NOMO-1 treated with dmso at 0.1 percent for 144 hours (cell line): ENCODE measurements around the gene RAB31.
A peak's percentile ranks its signal among the peaks of the same experiment; 100 is the strongest.

Experiments used
- DNase-seq: peaks from one replicate; lab custom pipeline; 2025; ENCODE audit not compliant: unreplicated experiment; lab: John Stamatoyannopoulos, UW

Gene RAB31

GRCh38 chr18:9860682-9861081 is 152.6 kb downstream of the RAB31 start:
- DNase-seq: no peak

- no peak for DNase-seq
These were observed 153.1 kb downstream of the RAB31 start for GRCh38 chr18:9861157-9861556.

- DNase-seq: peak; percentile 13
These were observed 153.8 kb downstream of the RAB31 start for GRCh38 chr18:9861933-9862332.

- no peak for DNase-seq
These were observed 154.6 kb downstream of the RAB31 start for GRCh38 chr18:9862686-9863085.

GRCh38 chr18:9863282-9863681 is 155.2 kb downstream of the RAB31 start:
- DNase-seq: no peak

GRCh38 chr18:9865764-9866490 is 157.8 kb downstream of the RAB31 start:
- DNase-seq: no peak

- no peak for DNase-seq
These were observed 158.5 kb downstream of the RAB31 start for GRCh38 chr18:9866627-9867026.

GRCh38 chr18:9867071-9867594 is 159.0 kb downstream of the RAB31 start:
- DNase-seq: no peak

- DNase-seq: no peak
These were observed 161.0 kb downstream of the RAB31 start for GRCh38 chr18:9868857-9869714.

GRCh38 chr18:9869715-9870430 is 161.8 kb downstream of the RAB31 start:
- DNase-seq: peak; percentile 93

GRCh38 chr18:9870431-9871008 is 162.4 kb downstream of the RAB31 start:
- peak; percentile 26 for DNase-seq

- DNase-seq: no peak
These were observed 163.2 kb downstream of the RAB31 start for GRCh38 chr18:9871244-9871746.

GRCh38 chr18:9872823-9873222 is 164.7 kb downstream of the RAB31 start:
- DNase-seq: no peak

GRCh38 chr18:9874728-9875127 is 166.6 kb downstream of the RAB31 start:
- DNase-seq: no peak

GRCh38 chr18:9876212-9876866 is 168.2 kb downstream of the RAB31 start:
- DNase-seq: no peak

GRCh38 chr18:9876867-9877654 is 169.0 kb downstream of the RAB31 start:
- DNase-seq: no peak

GRCh38 chr18:9877655-9878014 is 169.5 kb downstream of the RAB31 start:
- DNase-seq: no peak

GRCh38 chr18:9878095-9878494 is 170.0 kb downstream of the RAB31 start:
- no peak for DNase-seq

GRCh38 chr18:9878783-9879242 is 170.7 kb downstream of the RAB31 start:
- DNase-seq: no peak
